CD4-positive, alpha-beta memory T cell (primary cell): ENCODE results near the gene ITPK1. TPM values are rescaled to one million over a fixed set of nuclear protein-coding genes. Genes with fewer than 3 reads are reported as not detected.
"Not testable (repeated sequence)": the region's sequence is repeated elsewhere in the genome, so short reads cannot be mapped to it uniquely, and the experiment has no call there.

Source experiments
- CTCF ChIA-PET: fragments of 350-600 bp; sonication (Branson Sonifier 250); formaldehyde crosslinking; loops from one replicate; lab custom pipeline; 2021; ENCODE audit warnings: inconsistent platforms; ENCODE audit not compliant: partially characterized antibody; lab: Charles Lee
- POLR2A ChIA-PET: fragments of 350-600 bp; sonication (Branson Sonifier 250); formaldehyde crosslinking; loops from one replicate; lab custom pipeline; 2021; ENCODE audit not compliant: partially characterized antibody; lab: Charles Lee
- DNase-seq, 5 donors: peaks; one replicate each; pipeline versions ENCODE4 v3.0.0 to v3.0.0-alpha.2; 2020 to 2022; ENCODE audit warnings: mixed read lengths in 1 of 5
- H3K27ac ChIP-seq: one replicate; pipeline ENCODE4 v1.7.0; 2013; ENCODE audit warnings: low read depth, low read length
- H3K27me3 ChIP-seq: 2 replicates; pipeline ENCODE4 v1.7.0; 2013; ENCODE audit warnings: mild to moderate bottlenecking, low read length, moderate library complexity; ENCODE audit not compliant: insufficient read depth
- H3K36me3 ChIP-seq: 2 replicates; pipeline ENCODE4 v1.7.0; 2013; ENCODE audit warnings: mild to moderate bottlenecking, low read length, moderate library complexity; ENCODE audit not compliant: insufficient read depth
- H3K4me1 ChIP-seq: 2 replicates; pipeline ENCODE4 v1.7.0; 2013; ENCODE audit warnings: mild to moderate bottlenecking, low read length, moderate library complexity; ENCODE audit not compliant: insufficient read depth
- H3K4me3 ChIP-seq, 2 donors: one replicate each; pipeline ENCODE4 v1.7.0; 2013; ENCODE audit warnings: low read length in 2 of 2, mild to moderate bottlenecking in 1 of 2
- H3K9me3 ChIP-seq, 2 donors: one replicate each; pipeline ENCODE4 v1.7.0; 2013; ENCODE audit warnings: low read length in 2 of 2, control low read depth in 1 of 2; ENCODE audit not compliant: control insufficient read depth in 1 of 2
- H3K27ac Mint-ChIP-seq, 7 donors: one replicate each; pipeline ENCODE4 v1.8.0; 2020 to 2021; ENCODE audit warnings: mixed read lengths in 7 of 7, mild to moderate bottlenecking in 6 of 7, inconsistent platforms in 3 of 7, moderate library complexity in 3 of 7
- H3K27me3 Mint-ChIP-seq, 2 donors: one replicate each; pipeline ENCODE4 v1.8.0; 2020 to 2021; ENCODE audit warnings: mixed read lengths in 2 of 2
- H3K36me3 Mint-ChIP-seq, 2 donors: one replicate each; pipeline ENCODE4 v1.8.0; 2020 to 2021; ENCODE audit warnings: mixed read lengths in 2 of 2, inconsistent platforms in 1 of 2, mild to moderate bottlenecking in 1 of 2
- H3K4me1 Mint-ChIP-seq, 4 donors: one replicate each; pipeline ENCODE4 v1.8.0; 2020 to 2021; ENCODE audit warnings: mixed read lengths in 4 of 4, mild to moderate bottlenecking in 1 of 4
- H3K4me3 Mint-ChIP-seq, 8 donors: one replicate each; pipeline ENCODE4 v1.8.0; 2020 to 2021; ENCODE audit warnings: mixed read lengths in 8 of 8, mild to moderate bottlenecking in 7 of 8, moderate library complexity in 6 of 8, inconsistent platforms in 3 of 8
- H3K9me3 Mint-ChIP-seq, 8 donors: one replicate each; pipeline ENCODE4 v1.8.0; 2020 to 2021; ENCODE audit warnings: mixed read lengths in 8 of 8, mild to moderate bottlenecking in 5 of 8, inconsistent platforms in 3 of 8, moderate library complexity in 1 of 8
- intact Hi-C: fragments of 100-400 bp; cut with micrococcal nuclease; formaldehyde crosslinking; loops from one replicate; pipeline ENCODE4 v1.15.1; 2023
- polyA plus RNA-seq, 2 donors: library from polyadenylated mRNA; unstranded; fragments of 300-500 nt; fragmentation: Illumina TruSeq; gene quantifications; one replicate each; pipeline ENCODE4 v1.2.3, GENCODE V29; 2021
- total RNA-seq, 2 experiments: library from RNA; stranded (reverse); gene quantifications; one replicate each; pipeline ENCODE4 v1.2.3, GENCODE V29; 2021

ITPK1 gene
- total and polyA plus RNA-seq, 4 experiments from 2014 or later = 12.5 to 30.0 (median 26.9) TPM

- no peak overlapping the region for H3K4me3 ChIP-seq
- H3K9me3 ChIP-seq = no peaks in the 10 kb centered on the region
- no peak overlapping the region for H3K27ac ChIP-seq
- Mint-ChIP-seq H3K9me3 (no peaks in the 10 kb centered on the region), H3K4me1 (peaks cover 9 to 45% (median 20%) of the 10 kb centered on the region in 4 donors), H3K27ac (peak overlapping the region in 4 of 7 donors; percentile 3 to 72 (median 58)), H3K27me3 (no peaks in the 10 kb centered on the region), H3K36me3 (no peaks in the 10 kb centered on the region), H3K4me3 (no peak overlapping the region)
- ChIA-PET POLR2A (interaction anchor here (2.6 kb wide), 1 partner anchor 9 kb away, joined by 13 read pairs; the partner anchor contains the start of gene ITPK1), CTCF (interaction anchor here (0.8 to 1.2 kb wide), 2 partner anchors 32 to 72 kb away, joined by 3 read pairs; no protein-coding TSS in a partner anchor)
- intact Hi-C loops = no loop called here
- H3K27me3 ChIP-seq = no peaks in the 10 kb centered on the region
- DNase-seq = no peak
- H3K36me3 ChIP-seq = no peaks in the 10 kb centered on the region
- peaks cover 19% of the 10 kb centered on the region for H3K4me1 ChIP-seq
Measured at GRCh38 chr14:93106541-93107156, 9.1 kb downstream of the ITPK1 start.

DNA sequence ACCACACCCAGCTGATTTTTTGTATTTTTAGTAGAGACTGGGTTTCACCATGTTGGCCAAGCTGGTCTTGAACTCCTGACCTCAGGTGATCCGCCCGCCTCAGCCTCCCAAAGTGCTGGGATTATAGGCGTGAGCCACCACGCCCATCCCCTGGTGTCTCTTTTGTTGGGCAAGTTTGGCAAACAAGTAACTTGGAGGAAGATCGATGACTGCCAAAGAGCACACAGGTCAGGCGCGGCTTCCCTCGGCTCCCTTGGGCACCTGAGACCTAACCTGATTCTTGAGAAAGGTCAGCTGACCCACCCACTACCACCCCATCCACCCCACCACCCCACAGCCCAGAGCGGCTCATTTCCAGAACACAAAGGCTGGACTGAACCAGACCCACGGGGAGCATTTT, 9.9 kb downstream of the ITPK1 start:
- not testable (repeated sequence) for H3K4me3 Mint-ChIP-seq

GRCh38 chr14:93105362-93105761, 10.4 kb downstream of the ITPK1 start:
- Mint-ChIP-seq H3K36me3 (no peaks in the 10 kb centered on the region), H3K4me3 (no peak overlapping the region), H3K27me3 (no peaks in the 10 kb centered on the region), H3K27ac (peak overlapping the region in 2 of 7 donors; percentile 71 to 90), H3K9me3 (no peaks in the 10 kb centered on the region), H3K4me1 (peaks cover 9 to 49% (median 23%) of the 10 kb centered on the region in 4 donors)
- DNase-seq = no peak
- Histone ChIP-seq H3K27me3 (no peaks in the 10 kb centered on the region), H3K9me3 (no peaks in the 10 kb centered on the region), H3K4me3 (no peak overlapping the region), H3K4me1 (peaks cover 19% of the 10 kb centered on the region), H3K36me3 (no peaks in the 10 kb centered on the region), H3K27ac (no peak overlapping the region)
- ChIA-PET POLR2A (interaction anchor here (2.6 to 3.5 kb wide), 2 partner anchors 10 to 79 kb away, joined by 13 to 16 read pairs; partner anchors contain the start of genes ITPK1, LYSET and MOAP1), CTCF (interaction anchor here (0.6 to 12.7 kb wide), 4 partner anchors 8 to 208 kb away, joined by 3 to 129 read pairs (median 4); no protein-coding TSS in a partner anchor)
- intact Hi-C loops = no loop called here

More for the DNA sequence above, 9.9 kb downstream of the ITPK1 start:
- H3K4me3 ChIP-seq, H3K36me3 Mint-ChIP-seq, DNase-seq, H3K36me3 ChIP-seq, H3K9me3 ChIP-seq, H3K27me3 ChIP-seq, H3K27ac ChIP-seq, H3K27me3 Mint-ChIP-seq, intact Hi-C loops, H3K9me3 Mint-ChIP-seq: not testable (repeated sequence)
- H3K4me1 Mint-ChIP-seq = peaks cover 9 to 45% (median 21%) of the 10 kb centered on the region in 4 donors
- ChIA-PET CTCF (interaction anchor here (0.7 to 12.7 kb wide), 3 partner anchors 7 to 77 kb away, joined by 3 to 129 read pairs (median 3); no protein-coding TSS in a partner anchor), POLR2A (interaction anchor here (2.6 to 3.5 kb wide), 2 partner anchors 10 to 79 kb away, joined by 13 to 16 read pairs; partner anchors contain the start of genes ITPK1, LYSET and MOAP1)
- H3K4me1 ChIP-seq = peaks cover 19% of the 10 kb centered on the region
- peak overlapping the region in 2 of 7 donors; percentile 37 to 72 for H3K27ac Mint-ChIP-seq

GRCh38 chr14:93104961-93105360, 10.8 kb downstream of the ITPK1 start:
- intact Hi-C loops = no loop called here
- peaks cover 11 to 49% (median 25%) of the 10 kb centered on the region in 4 donors for H3K4me1 Mint-ChIP-seq

DNA sequence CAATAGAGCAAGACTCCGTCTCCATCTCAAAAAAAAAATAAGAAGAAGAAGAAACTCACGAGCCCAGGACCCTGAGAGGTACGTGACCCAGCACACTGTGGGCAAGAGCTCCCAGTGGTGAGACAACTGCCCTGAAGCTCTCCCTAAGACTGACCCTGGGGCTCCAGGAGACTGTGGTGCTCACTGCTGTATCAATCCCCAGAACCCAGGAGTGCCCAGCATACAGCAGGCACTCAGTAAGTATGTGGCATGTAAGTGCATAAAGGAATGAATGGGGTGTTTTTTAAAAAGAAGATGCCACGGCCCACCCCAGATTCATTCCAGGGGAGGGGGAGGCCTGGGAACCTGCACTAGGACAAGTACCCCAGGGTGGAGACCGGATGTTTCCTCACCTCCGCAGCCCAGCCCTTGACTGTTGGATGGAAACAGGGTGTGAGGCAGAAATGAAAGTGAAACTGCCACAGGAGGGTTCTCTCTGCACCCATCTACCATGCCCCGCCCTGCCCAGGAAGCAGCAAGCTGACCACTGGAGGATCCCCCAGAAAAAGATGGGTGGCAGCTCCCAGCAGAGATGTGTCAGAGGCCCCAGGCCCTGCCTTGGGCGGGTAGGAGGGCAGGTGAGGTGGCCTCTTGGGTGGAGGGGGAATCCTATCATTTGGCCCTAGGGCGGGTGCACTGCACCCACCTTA, 12.2 kb downstream of the ITPK1 start:
- Mint-ChIP-seq H3K4me1 (peaks cover 11 to 45% (median 24%) of the 10 kb centered on the region in 4 donors), H3K9me3 (no peaks in the 10 kb centered on the region), H3K27me3 (no peaks in the 10 kb centered on the region), H3K27ac (peak overlapping the region; percentile 90 to 97 (median 93)), H3K4me3 (peak overlapping the region; percentile 85 to 94 (median 88)), H3K36me3 (no peaks in the 10 kb centered on the region)
- CTCF ChIA-PET = interaction anchor here (1.3 to 12.7 kb wide), 2 partner anchors 9 to 13 kb away, joined by 4 to 129 read pairs; no protein-coding TSS in a partner anchor
- POLR2A ChIA-PET = interaction anchor here (1.0 to 3.5 kb wide), 3 partner anchors 10 to 81 kb away, joined by 8 to 16 read pairs (median 11); partner anchors contain the start of genes ITPK1, LYSET and MOAP1
- no peaks in the 10 kb centered on the region for H3K36me3 ChIP-seq
- H3K9me3 ChIP-seq = no peaks in the 10 kb centered on the region
- peak overlapping the region; percentile 62 for H3K27ac ChIP-seq
- H3K4me1 ChIP-seq = peaks cover 19% of the 10 kb centered on the region
- peak overlapping the region; percentile 9 to 30 for H3K4me3 ChIP-seq
- H3K27me3 ChIP-seq = no peaks in the 10 kb centered on the region
- intact Hi-C loops = loop anchor here (1.0 kb wide), 1 partner anchor 12 kb away; the partner anchor contains the start of gene ITPK1
- peak; percentile 55 to 83 (median 66) for DNase-seq

More at GRCh38 chr14:93104961-93105360, 10.8 kb downstream of the ITPK1 start:
- H3K27ac ChIP-seq = no peak overlapping the region
- peaks cover 19% of the 10 kb centered on the region for H3K4me1 ChIP-seq
- H3K9me3 ChIP-seq = no peaks in the 10 kb centered on the region
- no peaks in the 10 kb centered on the region for H3K27me3 Mint-ChIP-seq
- H3K4me3 Mint-ChIP-seq = no peak overlapping the region
- no peaks in the 10 kb centered on the region for H3K27me3 ChIP-seq
- H3K36me3 Mint-ChIP-seq = no peaks in the 10 kb centered on the region
- DNase-seq = no peak
- ChIA-PET CTCF (interaction anchor here (0.6 to 12.7 kb wide), 4 partner anchors 8 to 208 kb away, joined by 3 to 129 read pairs (median 4); no protein-coding TSS in a partner anchor), POLR2A (interaction anchor here (0.6 to 3.5 kb wide), 3 partner anchors 11 to 999 kb away, joined by 4 to 16 read pairs (median 13); partner anchors contain the start of genes ITPK1, LYSET and MOAP1)
- no peak overlapping the region for H3K4me3 ChIP-seq
- H3K9me3 Mint-ChIP-seq = no peaks in the 10 kb centered on the region
- no peaks in the 10 kb centered on the region for H3K36me3 ChIP-seq
- peak overlapping the region in 6 of 7 donors; percentile 70 to 93 (median 74) for H3K27ac Mint-ChIP-seq

DNA sequence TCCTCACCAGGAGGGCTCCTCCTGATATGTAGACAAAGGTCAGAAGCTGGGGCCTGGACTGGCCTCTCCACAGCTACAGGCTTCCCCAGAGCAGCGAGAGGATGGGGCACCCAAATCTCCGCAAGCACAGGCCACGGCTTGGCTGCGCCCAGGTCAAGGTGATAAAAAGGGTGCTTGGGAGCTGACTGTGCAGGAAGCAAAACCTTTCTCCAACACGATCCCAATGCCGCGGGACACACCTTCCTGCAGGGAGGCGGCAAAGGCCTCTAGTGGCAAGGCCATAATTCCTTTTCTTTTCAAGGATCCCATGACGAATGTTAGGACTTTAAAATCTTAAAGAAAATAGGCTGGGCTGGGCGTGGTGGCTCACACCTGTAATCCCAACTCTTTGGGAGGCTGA, 13.6 kb downstream of the ITPK1 start:
- Mint-ChIP-seq H3K4me1 (peaks cover 10 to 41% (median 24%) of the 10 kb centered on the region in 4 donors), H3K4me3 (peak overlapping the region in 4 of 8 donors; percentile 25 to 64 (median 46)), H3K36me3 (no peaks in the 10 kb centered on the region), H3K27me3 (no peaks in the 10 kb centered on the region), H3K9me3 (no peaks in the 10 kb centered on the region), H3K27ac (peak overlapping the region in 3 of 7 donors; percentile 32 to 75 (median 42))
- DNase-seq = no peak
- no peaks in the 10 kb centered on the region for H3K27me3 ChIP-seq
- no peak overlapping the region for H3K4me3 ChIP-seq
- ChIA-PET CTCF (interaction anchor here (1.3 to 12.7 kb wide), 3 partner anchors 11 to 75 kb away, joined by 3 to 129 read pairs (median 4); no protein-coding TSS in a partner anchor), POLR2A (interaction anchor here (0.9 kb wide), 1 partner anchor 11 kb away, joined by 3 read pairs; no protein-coding TSS in a partner anchor)
- no peak overlapping the region for H3K27ac ChIP-seq
- H3K4me1 ChIP-seq = peaks cover 19% of the 10 kb centered on the region
- no peaks in the 10 kb centered on the region for H3K9me3 ChIP-seq
- intact Hi-C loops = no loop called here
- no peaks in the 10 kb centered on the region for H3K36me3 ChIP-seq
